K562 (cell line): Measurements from ENCODE around the gene SOX6. TPM values are rescaled to one million over a fixed set of nuclear protein-coding genes. Genes with fewer than 3 reads are reported as not detected.

Experiments
- ATAC-seq: fragments of 200-7000 bp; cut with Tn5 transposase; 3 replicates; pipeline ENCODE4 v1.9.1; 2020; ENCODE audit warnings: moderate library complexity
- BruUV-seq: library from RNA; stranded (reverse); fragments of 400-500 nt; replicated peaks from 2 replicates; lab custom pipeline; 2021; lab: Mats Ljungman, UMichigan
- CTCF ChIA-PET: fragments of 300-600 bp; formaldehyde crosslinking; extraction: SDS; loops from one replicate; lab custom pipeline; 2021; ENCODE audit warnings: low intra/inter-chr PET ratio; lab: Yijun Ruan, JAX
- POLR2A ChIA-PET: fragments of 300-600, 350-650 bp; sonication (Branson Sonifier 250); formaldehyde crosslinking; extraction: SDS; loops from one replicate; lab custom pipeline; 2021; ENCODE audit warnings: antibody characterized with exemption, inconsistent platforms; lab: Yijun Ruan, JAX
- DNase-seq, 4 experiments: peaks; one replicate each; pipeline versions ENCODE4 v3.0.0 to v3.0.0-alpha.2; 2011 to 2018; ENCODE audit warnings: low spot score in 3 of 4, mixed read lengths in 3 of 4; ENCODE audit errors: extremely low read depth in 1 of 4
- FAIRE-seq: peaks from 2 replicates; lab custom pipeline; 2011; peaks lifted over from hg19 to GRCh38; lab: Jason Lieb, UNC
- H2AFZ ChIP-seq: 2 replicates; pipeline ENCODE4 v1.6.0; 2011; ENCODE audit warnings: low read depth, low read length, control low read depth, inconsistent platforms
- H3K27ac ChIP-seq: fragments of 200-600 bp; 3 replicates; pipeline ENCODE4 v1.8.0; 2011; ENCODE audit warnings: low read depth, mild to moderate bottlenecking, control low read depth, inconsistent platforms, low read length, moderate library complexity, mixed read lengths; ENCODE audit errors: extremely low read depth
- H3K27me3 ChIP-seq, 2 experiments: fragments of 300-600 bp in 1 of 2; 2 replicates in 1 of 2; 3 replicates in 1 of 2; pipeline versions ENCODE4 v1.6.0 to v1.8.0; 2011; ENCODE audit warnings: inconsistent platforms in 2 of 2, low read length in 2 of 2, mild to moderate bottlenecking in 1 of 2, mixed read lengths in 1 of 2, moderate library complexity in 1 of 2; ENCODE audit not compliant: control insufficient read depth in 2 of 2, insufficient read depth in 2 of 2
- H3K36me3 ChIP-seq: fragments of 300-600 bp; 3 replicates; pipeline ENCODE4 v1.8.0; 2011; ENCODE audit warnings: mild to moderate bottlenecking, low read length, inconsistent platforms; ENCODE audit not compliant: control insufficient read depth, insufficient read depth
- H3K4me1 ChIP-seq, 2 experiments: fragments of 200-600 bp in 1 of 2; replicated peaks in 1 of 2; 2 replicates in 1 of 2; 3 replicates in 1 of 2; pipeline versions ENCODE4 v1.5.1 to v1.8.0; 2011; ENCODE audit warnings: inconsistent platforms in 2 of 2, low read length in 2 of 2, mild to moderate bottlenecking in 1 of 2, mixed read lengths in 1 of 2, moderate library complexity in 1 of 2; ENCODE audit not compliant: control insufficient read depth in 2 of 2, insufficient read depth in 2 of 2
- H3K4me2 ChIP-seq: 2 replicates; pipeline ENCODE4 v1.6.1; 2011; ENCODE audit warnings: low read length, control low read depth, inconsistent platforms, mixed read lengths; ENCODE audit not compliant: insufficient read depth
- H3K4me3 ChIP-seq: fragments of 200-600 bp; sonication (generic), shearing (Covaris generic); 2 replicates; pipeline ENCODE4 v1.5.1; 2016; ENCODE audit warnings: control low read depth, inconsistent platforms
- H3K79me2 ChIP-seq: fragments of 200-600 bp; 3 replicates; pipeline ENCODE4 v1.8.0; 2011; ENCODE audit warnings: low read length, inconsistent platforms; ENCODE audit not compliant: control insufficient read depth, insufficient read depth
- H3K9ac ChIP-seq, 2 experiments: 2 replicates each; pipeline versions ENCODE4 v1.6.0 to v1.6.1; 2011; ENCODE audit warnings: low read depth in 2 of 2, low read length in 2 of 2, control low read depth in 1 of 2, inconsistent platforms in 1 of 2, mild to moderate bottlenecking in 1 of 2, mixed read lengths in 1 of 2; ENCODE audit not compliant: insufficient read depth in 1 of 2
- H3K9me1 ChIP-seq: one replicate; pipeline ENCODE4 v1.6.0; 2011; ENCODE audit warnings: inconsistent platforms, mild to moderate bottlenecking, low read length, moderate library complexity; ENCODE audit not compliant: control insufficient read depth, insufficient read depth
- H3K9me3 ChIP-seq: replicated peaks from 2 replicates; pipeline ENCODE4 v1.5.1; 2011; ENCODE audit warnings: low read depth, low read length, inconsistent platforms; ENCODE audit not compliant: control insufficient read depth, insufficient read depth
- H4K20me1 ChIP-seq: replicated peaks from 2 replicates; pipeline ENCODE4 v1.6.1; 2011; ENCODE audit warnings: low read length, inconsistent platforms, mixed read lengths; ENCODE audit not compliant: control insufficient read depth, insufficient read depth
- ARID2 ChIP-seq: fragments of 450-650 bp; IDR thresholded peaks from 2 replicates; pipeline ENCODE4 v1.6.1; 2017; ENCODE audit warnings: antibody characterized with exemption, mild to moderate bottlenecking
- CTCF ChIP-seq, 3 experiments: IDR thresholded peaks in 2 of 3; conservative IDR thresholded peaks in 1 of 3; 2 replicates each; pipeline ENCODE4 v1.5.1; 2011 to 2012; ENCODE audit warnings: low read length in 3 of 3, mild to moderate bottlenecking in 3 of 3, control low read depth in 2 of 3, improper control_type of control experiment in 1 of 3, inconsistent platforms in 1 of 3, low read depth in 1 of 3, mixed read lengths in 1 of 3, moderate library complexity in 1 of 3; ENCODE audit not compliant: insufficient read depth in 2 of 3
- ELF1 ChIP-seq: fragments of 200-800 bp; sonication (Bioruptor generic); IDR thresholded peaks from 2 replicates; pipeline ENCODE4 v1.6.1; 2016; ENCODE audit warnings: missing genetic modification characterization, missing compliant biosample characterization
- ETV1 ChIP-seq: fragments of 450-650 bp; conservative IDR thresholded peaks from 2 replicates; pipeline ENCODE4 v1.6.1; 2016; ENCODE audit warnings: missing genetic modification characterization, control low read depth, low read depth, missing compliant biosample characterization
- NUFIP1 ChIP-seq: fragments of 450-650 bp; IDR thresholded peaks from 2 replicates; pipeline ENCODE4 v1.6.1; 2018; ENCODE audit not compliant: partially characterized antibody
- PBX2 ChIP-seq, 2 experiments: IDR thresholded peaks in 1 of 2; conservative IDR thresholded peaks in 1 of 2; 2 replicates each; pipeline ENCODE4 v1.6.1; 2016; ENCODE audit warnings: low read depth in 2 of 2, mild to moderate bottlenecking in 1 of 2, missing compliant biosample characterization in 1 of 2, missing genetic modification characterization in 1 of 2, moderate library complexity in 1 of 2
- RAD21 ChIP-seq, 2 experiments: fragments of 250-450 bp in 1 of 2; fragments of 450-650 bp in 1 of 2; sonication (Bioruptor Pico) in 1 of 2; formaldehyde crosslinking in 1 of 2; IDR thresholded peaks in 1 of 2; conservative IDR thresholded peaks in 1 of 2; 2 replicates each; pipeline versions ENCODE4 v1.4.0 to v1.8.0; 2020 to 2022; ENCODE audit warnings: mild to moderate bottlenecking in 2 of 2, moderate library complexity in 1 of 2
- RBM34 ChIP-seq: fragments of 200-400 bp; formaldehyde crosslinking; IDR thresholded peaks from 2 replicates; pipeline ENCODE4 v1.6.1; 2018; ENCODE audit warnings: low read length, borderline replicate concordance; ENCODE audit not compliant: insufficient read depth
- SLC30A9 ChIP-seq: fragments of 250-450 bp; sonication (Bioruptor Pico); IDR thresholded peaks from 2 replicates; pipeline ENCODE4 v1.8.0; 2022; ENCODE audit warnings: mild to moderate bottlenecking, moderate library complexity
- STAT6 ChIP-seq: sonication (generic); formaldehyde crosslinking; IDR thresholded peaks from 2 replicates; pipeline ENCODE4 v1.8.1; 2023; ENCODE audit warnings: mild to moderate bottlenecking, missing genetic modification reagents
- ZNF644 ChIP-seq: fragments of 200-800 bp; sonication (Bioruptor generic); IDR thresholded peaks from 2 replicates; pipeline ENCODE4 v1.6.1; 2016; ENCODE audit warnings: low read depth, missing genetic modification characterization, missing compliant biosample characterization
- WGBS: fragments of 100-300 bp; shearing (Covaris generic); methylation state at CpG from one replicate; pipeline ENCODE4 v1.1.6; 2016; ENCODE audit warnings: low coverage, mixed read lengths; ENCODE audit not compliant: insufficient coverage; ENCODE audit errors: missing lambda C conversion rate; 5-methylcytosine and 5-hydroxymethylcytosine counted together
- in situ Hi-C: fragments of 300-500 bp; cut with MboI; formaldehyde crosslinking; loops from 4 replicates; pipeline ENCODE4 v1.15.0; 2018; ENCODE audit warnings: inconsistent platforms, mixed read lengths
- intact Hi-C: fragments of 100-400 bp; cut with micrococcal nuclease; formaldehyde crosslinking; loops from 2 replicates; pipeline ENCODE4 v1.14.2; 2022
- polyA plus RNA-seq, 8 experiments: library from polyadenylated mRNA; depleted of rRNA in 4 of 8; stranded (reverse) in 5 of 8; unstranded in 3 of 8; fragments of >200 nt; fragmentation: Nextera tagmentation in 2 of 8; fragmentation: Illumina TruSeq in 1 of 8; extraction: Ambion mirVana in 2 of 8; extraction: Trizol in 1 of 8; gene quantifications; 2 replicates each; pipeline versions ENCODE4 v1.2.1 to v1.2.3, GENCODE V29; 2011 to 2014; ENCODE audit warnings: inconsistent platforms in 1 of 8, missing spikeins in 1 of 8
- total RNA-seq, 7 experiments: library from RNA; depleted of rRNA in 6 of 7; stranded (reverse); fragments of >200 nt in 6 of 7; fragmentation: Illumina TruSeq in 2 of 7; extraction: Trizol in 2 of 7; gene quantifications; 2 replicates each; pipeline versions ENCODE4 v1.2.1 to v1.2.3, GENCODE V29; 2011 to 2021; ENCODE audit warnings: low replicate concordance in 1 of 7

Gene SOX6
- total and polyA plus RNA-seq, 9 of the 15 experiments (the other 6 are each of a cell fraction or from before 2014, with no cell fraction given) = 0.89 to 8.7 (median 5.7) TPM

- no peak for DNase-seq
- Histone ChIP-seq H3K9me1 (no peaks in the 10 kb centered on the region), H3K4me2 (no peak overlapping the region), H3K4me3 (no peak overlapping the region), H4K20me1 (no peaks in the 10 kb centered on the region), H3K9ac (no peak overlapping the region), H3K9me3 (no peaks in the 10 kb centered on the region), H3K27me3 (no peaks in the 10 kb centered on the region), H3K27ac (no peak overlapping the region), H3K79me2 (no peaks in the 10 kb centered on the region), H3K36me3 (no peaks in the 10 kb centered on the region), H3K4me1 (no peaks in the 10 kb centered on the region), H2AFZ (peak overlapping the region; percentile 32; the same call in 1 of the 2 replicates)
- no TSS peak for BruUV-seq
- CTCF ChIA-PET = no interaction called here
- no peak for TF ChIP-seq RBM34
- no peak for TF ChIP-seq SLC30A9 (CRISPR knock-in tag)
- TF ChIP-seq PBX2 (CRISPR knock-in tag; IDR thresholded peaks at IDR 0.05; ENCODE audit: low read depth) = no peak
- no peak for TF ChIP-seq PBX2 (tag; conservative IDR thresholded peaks at IDR 0.05; ENCODE audit: low read depth)
- no peak for TF ChIP-seq NUFIP1
- no peak for TF ChIP-seq ZNF644 (tag)
- no peak for TF ChIP-seq ARID2
- no peak for TF ChIP-seq ELF1
- TF ChIP-seq RAD21 (CRISPR knock-in tag; conservative IDR thresholded peaks at IDR 0.05 in 1 of 2, IDR thresholded peaks at IDR 0.05 in 1 of 2) = peak in 1 of 2 experiments; percentile 17; a peak in 2 of 4 replicates
- TF ChIP-seq ETV1 (tag) = 0 out of 2 replicates have a peak, but pooled peaks have one; percentile 32
- peak; percentile 40 to 52 (median 49); a peak in 4 of 6 replicates for TF ChIP-seq CTCF (IDR thresholded peaks at IDR 0.05 in 2 of 3, conservative IDR thresholded peaks at IDR 0.05 in 1 of 3; ENCODE audit: insufficient read depth in 2 of 3, low read depth in 1 of 3, low read length in 3 of 3)
- no peak for TF ChIP-seq STAT6 (CRISPR knock-in tag)
- 77% methylated on average over 14 of the region's 14 CpGs for WGBS
- ATAC-seq = peak; percentile 71
- FAIRE-seq = no peak
- intact Hi-C loops (loop anchor here (5.0 kb wide), 1 partner anchor 46 kb away; no protein-coding TSS in a partner anchor), in situ Hi-C loops (no loop called here)
- POLR2A ChIA-PET = interaction anchor here (1.1 kb wide), 1 partner anchor 8 kb away, joined by 3 read pairs; no protein-coding TSS in a partner anchor
These were observed 367.6 kb downstream of the SOX6 start for GRCh38 chr11:15988693-15989231.
